Panc1 (cell line): Measurements from ENCODE around the gene RPS14. TPM values are rescaled to one million over a fixed set of nuclear protein-coding genes. Genes with fewer than 3 reads are reported as not detected.

ENCODE experiments used
- ATAC-seq: fragments of 200-7000 bp; cut with Tn5 transposase; 2 replicates; pipeline ENCODE4 v1.9.1; 2020; ENCODE audit warnings: mild to moderate bottlenecking, moderate library complexity
- BruUV-seq: library from RNA; stranded (reverse); fragments of 400-500 nt; replicated peaks from 2 replicates; lab custom pipeline; 2021; lab: Mats Ljungman, UMichigan
- CTCF ChIA-PET: fragments of 300-600 bp; sonication (Branson Sonifier 250); formaldehyde crosslinking; loops from one replicate; lab custom pipeline; 2022; ENCODE audit warnings: antibody characterized with exemption; lab: Charles Lee
- POLR2A ChIA-PET: fragments of 300-600 bp; sonication (Branson Sonifier 250); formaldehyde crosslinking; loops from one replicate; lab custom pipeline; 2022; ENCODE audit warnings: antibody characterized with exemption; lab: Charles Lee
- DNase-seq: peaks from one replicate; pipeline ENCODE4 v3.0.0-alpha.2; 2010; ENCODE audit warnings: low read depth, low spot score
- H3K27ac ChIP-seq: 2 replicates; pipeline ENCODE4 v1.5.1; 2011; ENCODE audit warnings: mild to moderate bottlenecking, low read length, inconsistent platforms
- H3K27me3 ChIP-seq: fragments of 200-500 bp; sonication (Bioruptor generic); 2 replicates; pipeline ENCODE4 v1.6.0; 2014; ENCODE audit warnings: low read length, inconsistent platforms; ENCODE audit not compliant: control insufficient read depth, insufficient read depth
- H3K36me3 ChIP-seq: fragments of 200-500 bp; sonication (Bioruptor generic); 2 replicates; pipeline ENCODE4 v1.5.1; 2014; ENCODE audit warnings: inconsistent platforms, mild to moderate bottlenecking, low read length, moderate library complexity; ENCODE audit not compliant: control insufficient read depth, insufficient read depth
- H3K4me1 ChIP-seq: 2 replicates; pipeline ENCODE4 v1.5.1; 2011; ENCODE audit warnings: inconsistent platforms, mild to moderate bottlenecking, low read length, moderate library complexity; ENCODE audit not compliant: control insufficient read depth, insufficient read depth
- H3K4me3 ChIP-seq, 2 experiments: 2 replicates each; pipeline ENCODE4 v1.5.1; 2011 to 2012; ENCODE audit warnings: low read depth in 2 of 2, low read length in 2 of 2, mild to moderate bottlenecking in 2 of 2, inconsistent platforms in 1 of 2, moderate library complexity in 1 of 2
- H3K9me3 ChIP-seq: fragments of 200-500 bp; sonication (Bioruptor generic); 2 replicates; pipeline ENCODE4 v1.5.1; 2014; ENCODE audit warnings: low read depth, mild to moderate bottlenecking, inconsistent platforms, low read length, moderate library complexity; ENCODE audit not compliant: control insufficient read depth, insufficient read depth
- CTCF ChIP-seq: fragments of 450-650 bp; IDR thresholded peaks from 2 replicates; pipeline ENCODE4 v1.5.1; 2017; ENCODE audit warnings: mild to moderate bottlenecking
- POLR2AphosphoS5 ChIP-seq: IDR thresholded peaks from 2 replicates; pipeline ENCODE4 v1.6.1; 2012; ENCODE audit warnings: mild to moderate bottlenecking, low read depth, low read length, moderate library complexity
- REST ChIP-seq, 2 experiments: IDR thresholded peaks; 2 replicates each; pipeline ENCODE4 v1.6.1; 2011 to 2012; ENCODE audit warnings: low read depth in 2 of 2, control low read depth in 1 of 2, low read length in 1 of 2, mild to moderate bottlenecking in 1 of 2, moderate library complexity in 1 of 2; ENCODE audit not compliant: insufficient read depth in 1 of 2
- SIN3A ChIP-seq: IDR thresholded peaks from 2 replicates; pipeline ENCODE4 v1.6.1; 2012; ENCODE audit warnings: low read depth, mild to moderate bottlenecking, low read length, moderate library complexity, borderline replicate concordance; ENCODE audit not compliant: insufficient read depth
- TCF7L2 ChIP-seq: IDR thresholded peaks from 2 replicates; pipeline ENCODE4 v1.6.1; 2011; ENCODE audit warnings: mild to moderate bottlenecking, low read depth, low read length, inconsistent platforms
- in situ Hi-C: cut with HindIII; loops from 2 replicates; pipeline ENCODE4 v1.10.0; 2016; ENCODE audit warnings: low sequenced_read_pairs, low pct_unique_long_range_greater_than_20kb
- intact Hi-C: fragments of 100-400 bp; cut with micrococcal nuclease; formaldehyde crosslinking; loops from one replicate; pipeline ENCODE4 v1.10.0; 2022; ENCODE audit not compliant: unreplicated experiment
- total RNA-seq: library from RNA; stranded (reverse); gene quantifications from one replicate; pipeline ENCODE4 v1.2.1, GENCODE V29; 2021; ENCODE audit not compliant: unreplicated experiment

RPS14 gene
- total RNA-seq, 1 experiment from 2014 or later = 1,959 TPM

GRCh38 chr5:150465927-150466326 lies 16.4 kb upstream of the RPS14 start:
- ChIA-PET CTCF (no interaction called here), POLR2A (no interaction called here)
- no TSS peak for BruUV-seq
- TF ChIP-seq SIN3A (no peak), REST (IDR thresholded peaks at IDR 0.05; ENCODE audit: insufficient read depth in 1 of 2, low read depth in 2 of 2, low read length in 1 of 2) (no peak), TCF7L2 (no peak), POLR2AphosphoS5 (no peak), CTCF (no peak)
- Histone ChIP-seq H3K27me3 (no peaks in the 10 kb centered on the region), H3K4me1 (peaks cover 50% of the 10 kb centered on the region), H3K27ac (peak overlapping the region; percentile 72), H3K4me3 (no peak overlapping the region), H3K9me3 (no peaks in the 10 kb centered on the region), H3K36me3 (no peaks in the 10 kb centered on the region)
- in situ Hi-C loops = no loop called here
- intact Hi-C loops = no loop called here
- no peak for DNase-seq
- no peak for ATAC-seq

GRCh38 chr5:150464554-150465012 lies 15.0 kb upstream of the RPS14 start:
- intact Hi-C loops = loop anchor here (5.0 kb wide), 1 partner anchor 78 kb away; no protein-coding TSS in a partner anchor
- Histone ChIP-seq H3K36me3 (no peaks in the 10 kb centered on the region), H3K4me3 (no peak overlapping the region), H3K9me3 (no peaks in the 10 kb centered on the region), H3K4me1 (peaks cover 53% of the 10 kb centered on the region), H3K27me3 (no peaks in the 10 kb centered on the region), H3K27ac (peak overlapping the region; percentile 72)
- in situ Hi-C loops = no loop called here
- ATAC-seq (no peak), DNase-seq (no peak)
- POLR2A ChIA-PET = interaction anchor here (0.6 kb wide), 2 partner anchors 77 to 120 kb away, joined by 3 read pairs; no protein-coding TSS in a partner anchor
- TF ChIP-seq CTCF = no peak
- TF ChIP-seq TCF7L2 = no peak
- TF ChIP-seq REST (IDR thresholded peaks at IDR 0.05; ENCODE audit: insufficient read depth in 1 of 2, low read depth in 2 of 2, low read length in 1 of 2) = no peak
- TF ChIP-seq POLR2AphosphoS5 = no peak
- no peak for TF ChIP-seq SIN3A
- no TSS peak for BruUV-seq
- CTCF ChIA-PET = interaction anchor here (0.8 kb wide), 1 partner anchor 49 kb away, joined by 3 read pairs; no protein-coding TSS in a partner anchor
